ENCODE results near the gene BCL2. TPM values are rescaled to one million over a fixed set of nuclear protein-coding genes. Genes with fewer than 3 reads are reported as not detected.

The BCL2 gene
- total RNA-seq, 1 experiment from 2014 or later, result 2.6 TPM

DNA sequence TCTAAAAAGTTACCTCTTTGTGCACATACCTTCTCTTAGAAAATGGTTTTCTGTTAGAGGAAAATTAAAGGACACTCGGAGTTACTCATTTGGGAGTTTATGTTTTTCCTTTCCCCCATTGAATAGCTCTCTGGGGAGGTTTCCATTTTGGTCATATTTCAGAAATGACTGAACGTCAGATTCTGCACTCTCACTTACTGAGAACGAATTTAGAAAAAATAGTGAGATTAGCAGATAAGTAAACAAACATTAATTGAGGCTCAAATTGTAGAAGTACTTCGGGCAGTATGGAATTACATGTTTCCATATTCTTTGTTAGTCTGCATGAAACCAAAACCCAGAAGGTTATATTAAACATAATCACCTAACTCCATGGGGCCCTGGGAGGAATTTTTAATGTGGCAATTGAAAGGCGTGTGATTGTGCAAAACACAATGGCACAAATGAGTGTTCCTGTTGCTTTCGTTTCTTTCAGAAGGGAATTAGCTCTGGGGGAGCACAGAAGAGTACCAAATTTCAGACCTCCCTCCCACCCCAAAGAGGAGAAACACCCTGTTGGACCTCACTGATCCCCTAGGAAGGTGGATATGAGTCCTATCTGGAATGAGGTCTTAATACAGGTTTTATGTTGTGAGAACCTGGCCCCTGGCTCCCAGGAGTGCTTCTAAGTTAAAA is 212.3 kb downstream of the BCL2 start:
- H3K36me3 Mint-ChIP-seq, result no peaks in the 10 kb centered on the region
- DNase-seq (ENCODE audit: low spot score) (no peak), ATAC-seq (no peak)
- H3K4me1 Mint-ChIP-seq, result peaks cover 2% of the 10 kb centered on the region; the same call in 1 of the 2 replicates
- peaks cover 20% of the 10 kb centered on the region for H3K9me3 Mint-ChIP-seq
- H3K27me3 Mint-ChIP-seq (ENCODE audit: low read depth), result no peaks in the 10 kb centered on the region
- TF ChIP-seq ZNF416 (CRISPR knock-in tag; IDR thresholded peaks at IDR 0.05), result no peak
- no peak for TF ChIP-seq SMAD3 (CRISPR knock-in tag; IDR thresholded peaks at IDR 0.05; ENCODE audit: borderline replicate concordance)
- no peak for TF ChIP-seq CREB1 (CRISPR knock-in tag; IDR thresholded peaks at IDR 0.05)
- TF ChIP-seq, protein P1, sequence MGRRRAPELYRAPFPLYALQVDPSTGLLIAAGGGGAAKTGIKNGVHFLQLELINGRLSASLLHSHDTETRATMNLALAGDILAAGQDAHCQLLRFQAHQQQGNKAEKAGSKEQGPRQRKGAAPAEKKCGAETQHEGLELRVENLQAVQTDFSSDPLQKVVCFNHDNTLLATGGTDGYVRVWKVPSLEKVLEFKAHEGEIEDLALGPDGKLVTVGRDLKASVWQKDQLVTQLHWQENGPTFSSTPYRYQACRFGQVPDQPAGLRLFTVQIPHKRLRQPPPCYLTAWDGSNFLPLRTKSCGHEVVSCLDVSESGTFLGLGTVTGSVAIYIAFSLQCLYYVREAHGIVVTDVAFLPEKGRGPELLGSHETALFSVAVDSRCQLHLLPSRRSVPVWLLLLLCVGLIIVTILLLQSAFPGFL (CRISPR knock-in tag; IDR thresholded peaks at IDR 0.05; ENCODE audit: borderline replicate concordance), result no peak
- TF ChIP-seq, protein P2, sequence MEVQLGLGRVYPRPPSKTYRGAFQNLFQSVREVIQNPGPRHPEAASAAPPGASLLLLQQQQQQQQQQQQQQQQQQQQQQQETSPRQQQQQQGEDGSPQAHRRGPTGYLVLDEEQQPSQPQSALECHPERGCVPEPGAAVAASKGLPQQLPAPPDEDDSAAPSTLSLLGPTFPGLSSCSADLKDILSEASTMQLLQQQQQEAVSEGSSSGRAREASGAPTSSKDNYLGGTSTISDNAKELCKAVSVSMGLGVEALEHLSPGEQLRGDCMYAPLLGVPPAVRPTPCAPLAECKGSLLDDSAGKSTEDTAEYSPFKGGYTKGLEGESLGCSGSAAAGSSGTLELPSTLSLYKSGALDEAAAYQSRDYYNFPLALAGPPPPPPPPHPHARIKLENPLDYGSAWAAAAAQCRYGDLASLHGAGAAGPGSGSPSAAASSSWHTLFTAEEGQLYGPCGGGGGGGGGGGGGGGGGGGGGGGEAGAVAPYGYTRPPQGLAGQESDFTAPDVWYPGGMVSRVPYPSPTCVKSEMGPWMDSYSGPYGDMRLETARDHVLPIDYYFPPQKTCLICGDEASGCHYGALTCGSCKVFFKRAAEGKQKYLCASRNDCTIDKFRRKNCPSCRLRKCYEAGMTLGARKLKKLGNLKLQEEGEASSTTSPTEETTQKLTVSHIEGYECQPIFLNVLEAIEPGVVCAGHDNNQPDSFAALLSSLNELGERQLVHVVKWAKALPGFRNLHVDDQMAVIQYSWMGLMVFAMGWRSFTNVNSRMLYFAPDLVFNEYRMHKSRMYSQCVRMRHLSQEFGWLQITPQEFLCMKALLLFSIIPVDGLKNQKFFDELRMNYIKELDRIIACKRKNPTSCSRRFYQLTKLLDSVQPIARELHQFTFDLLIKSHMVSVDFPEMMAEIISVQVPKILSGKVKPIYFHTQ (CRISPR knock-in tag; IDR thresholded peaks at IDR 0.05), result no peak
- no peak for TF ChIP-seq ZNF219 (CRISPR knock-in tag; IDR thresholded peaks at IDR 0.05; ENCODE audit: borderline replicate concordance)
- no peak overlapping the region for H3K4me3 Mint-ChIP-seq
- ChIA-PET CTCF (interaction anchor here (1.3 kb wide), 1 partner anchor 90 kb away, joined by 3 read pairs; no protein-coding TSS in a partner anchor), POLR2A (no interaction called here)
- no peak overlapping the region for H3K27ac Mint-ChIP-seq

DNA sequence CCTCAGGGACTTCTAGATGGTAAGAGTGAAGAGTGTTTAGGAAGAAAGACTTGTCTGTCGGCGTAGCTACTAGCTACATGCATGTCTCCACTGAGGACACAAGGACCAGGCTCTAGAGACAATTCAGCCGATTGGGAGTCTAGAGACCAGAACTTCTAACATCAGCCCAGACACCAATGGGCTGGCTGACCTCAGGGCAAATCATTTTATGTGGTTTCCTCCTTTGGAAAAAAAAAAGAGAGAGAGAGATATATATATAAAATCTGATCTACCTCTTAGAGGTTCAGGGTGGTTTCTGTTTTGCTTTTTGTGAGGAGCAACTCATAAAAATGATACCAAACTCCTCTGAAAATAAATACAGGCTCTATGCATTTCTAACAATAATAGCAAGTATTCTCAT is 212.8 kb downstream of the BCL2 start:
- no peak overlapping the region for H3K27ac Mint-ChIP-seq
- H3K36me3 Mint-ChIP-seq, result no peaks in the 10 kb centered on the region
- ChIA-PET POLR2A (no interaction called here), CTCF (no interaction called here)
- no peaks in the 10 kb centered on the region for H3K27me3 Mint-ChIP-seq (ENCODE audit: low read depth)
- H3K9me3 Mint-ChIP-seq, result peaks cover 20% of the 10 kb centered on the region
- ATAC-seq (no peak), DNase-seq (ENCODE audit: low spot score) (no peak)
- peaks cover 6% of the 10 kb centered on the region; the same call in 1 of the 2 replicates for H3K4me1 Mint-ChIP-seq
- no peak overlapping the region for H3K4me3 Mint-ChIP-seq
- TF ChIP-seq CREB1 (CRISPR knock-in tag; IDR thresholded peaks at IDR 0.05) (no peak), NFYB (CRISPR knock-in tag; conservative IDR thresholded peaks at IDR 0.05; ENCODE audit: low read depth) (no peak), EMX1 (CRISPR knock-in tag; IDR thresholded peaks at IDR 0.05) (no peak), ZNF425 (CRISPR knock-in tag; conservative IDR thresholded peaks at IDR 0.05) (no peak), JAZF1 (CRISPR knock-in tag; IDR thresholded peaks at IDR 0.05) (no peak), FOXK1 (CRISPR knock-in tag; IDR thresholded peaks at IDR 0.05) (no peak), OVOL2 (CRISPR knock-in tag; IDR thresholded peaks at IDR 0.05; ENCODE audit: borderline replicate concordance) (no peak), ZNF121 (CRISPR knock-in tag; IDR thresholded peaks at IDR 0.05) (no peak), NFATC4 (CRISPR knock-in tag; IDR thresholded peaks at IDR 0.05) (no peak), ZNF219 (CRISPR knock-in tag; IDR thresholded peaks at IDR 0.05; ENCODE audit: borderline replicate concordance) (no peak), TEAD1 (CRISPR knock-in tag; IDR thresholded peaks at IDR 0.05) (no peak), SMAD4 (CRISPR knock-in tag; IDR thresholded peaks at IDR 0.05) (no peak)
- TF ChIP-seq, protein P3, sequence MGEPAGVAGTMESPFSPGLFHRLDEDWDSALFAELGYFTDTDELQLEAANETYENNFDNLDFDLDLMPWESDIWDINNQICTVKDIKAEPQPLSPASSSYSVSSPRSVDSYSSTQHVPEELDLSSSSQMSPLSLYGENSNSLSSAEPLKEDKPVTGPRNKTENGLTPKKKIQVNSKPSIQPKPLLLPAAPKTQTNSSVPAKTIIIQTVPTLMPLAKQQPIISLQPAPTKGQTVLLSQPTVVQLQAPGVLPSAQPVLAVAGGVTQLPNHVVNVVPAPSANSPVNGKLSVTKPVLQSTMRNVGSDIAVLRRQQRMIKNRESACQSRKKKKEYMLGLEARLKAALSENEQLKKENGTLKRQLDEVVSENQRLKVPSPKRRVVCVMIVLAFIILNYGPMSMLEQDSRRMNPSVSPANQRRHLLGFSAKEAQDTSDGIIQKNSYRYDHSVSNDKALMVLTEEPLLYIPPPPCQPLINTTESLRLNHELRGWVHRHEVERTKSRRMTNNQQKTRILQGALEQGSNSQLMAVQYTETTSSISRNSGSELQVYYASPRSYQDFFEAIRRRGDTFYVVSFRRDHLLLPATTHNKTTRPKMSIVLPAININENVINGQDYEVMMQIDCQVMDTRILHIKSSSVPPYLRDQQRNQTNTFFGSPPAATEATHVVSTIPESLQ (CRISPR knock-in tag; IDR thresholded peaks at IDR 0.05), result no peak
- TF ChIP-seq, protein P4, sequence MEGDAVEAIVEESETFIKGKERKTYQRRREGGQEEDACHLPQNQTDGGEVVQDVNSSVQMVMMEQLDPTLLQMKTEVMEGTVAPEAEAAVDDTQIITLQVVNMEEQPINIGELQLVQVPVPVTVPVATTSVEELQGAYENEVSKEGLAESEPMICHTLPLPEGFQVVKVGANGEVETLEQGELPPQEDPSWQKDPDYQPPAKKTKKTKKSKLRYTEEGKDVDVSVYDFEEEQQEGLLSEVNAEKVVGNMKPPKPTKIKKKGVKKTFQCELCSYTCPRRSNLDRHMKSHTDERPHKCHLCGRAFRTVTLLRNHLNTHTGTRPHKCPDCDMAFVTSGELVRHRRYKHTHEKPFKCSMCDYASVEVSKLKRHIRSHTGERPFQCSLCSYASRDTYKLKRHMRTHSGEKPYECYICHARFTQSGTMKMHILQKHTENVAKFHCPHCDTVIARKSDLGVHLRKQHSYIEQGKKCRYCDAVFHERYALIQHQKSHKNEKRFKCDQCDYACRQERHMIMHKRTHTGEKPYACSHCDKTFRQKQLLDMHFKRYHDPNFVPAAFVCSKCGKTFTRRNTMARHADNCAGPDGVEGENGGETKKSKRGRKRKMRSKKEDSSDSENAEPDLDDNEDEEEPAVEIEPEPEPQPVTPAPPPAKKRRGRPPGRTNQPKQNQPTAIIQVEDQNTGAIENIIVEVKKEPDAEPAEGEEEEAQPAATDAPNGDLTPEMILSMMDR (IDR thresholded peaks at IDR 0.05), result no peak
- TF ChIP-seq, protein P1 (CRISPR knock-in tag; IDR thresholded peaks at IDR 0.05; ENCODE audit: borderline replicate concordance), result no peak
- TF ChIP-seq, protein P5, sequence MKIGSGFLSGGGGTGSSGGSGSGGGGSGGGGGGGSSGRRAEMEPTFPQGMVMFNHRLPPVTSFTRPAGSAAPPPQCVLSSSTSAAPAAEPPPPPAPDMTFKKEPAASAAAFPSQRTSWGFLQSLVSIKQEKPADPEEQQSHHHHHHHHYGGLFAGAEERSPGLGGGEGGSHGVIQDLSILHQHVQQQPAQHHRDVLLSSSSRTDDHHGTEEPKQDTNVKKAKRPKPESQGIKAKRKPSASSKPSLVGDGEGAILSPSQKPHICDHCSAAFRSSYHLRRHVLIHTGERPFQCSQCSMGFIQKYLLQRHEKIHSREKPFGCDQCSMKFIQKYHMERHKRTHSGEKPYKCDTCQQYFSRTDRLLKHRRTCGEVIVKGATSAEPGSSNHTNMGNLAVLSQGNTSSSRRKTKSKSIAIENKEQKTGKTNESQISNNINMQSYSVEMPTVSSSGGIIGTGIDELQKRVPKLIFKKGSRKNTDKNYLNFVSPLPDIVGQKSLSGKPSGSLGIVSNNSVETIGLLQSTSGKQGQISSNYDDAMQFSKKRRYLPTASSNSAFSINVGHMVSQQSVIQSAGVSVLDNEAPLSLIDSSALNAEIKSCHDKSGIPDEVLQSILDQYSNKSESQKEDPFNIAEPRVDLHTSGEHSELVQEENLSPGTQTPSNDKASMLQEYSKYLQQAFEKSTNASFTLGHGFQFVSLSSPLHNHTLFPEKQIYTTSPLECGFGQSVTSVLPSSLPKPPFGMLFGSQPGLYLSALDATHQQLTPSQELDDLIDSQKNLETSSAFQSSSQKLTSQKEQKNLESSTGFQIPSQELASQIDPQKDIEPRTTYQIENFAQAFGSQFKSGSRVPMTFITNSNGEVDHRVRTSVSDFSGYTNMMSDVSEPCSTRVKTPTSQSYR (CRISPR knock-in tag; IDR thresholded peaks at IDR 0.05), result no peak
